SK-N-MC (cell line): Measurements from ENCODE around the gene F2RL3.

ENCODE experiments used
- EZH2 ChIP-seq: fragments of 200-600 bp; sonication (generic); IDR thresholded peaks from one replicate; pipeline ENCODE4 v1.6.1; 2017; ENCODE audit warnings: antibody characterized with exemption
- POLR2AphosphoS5 ChIP-seq: IDR thresholded peaks from 2 replicates; pipeline ENCODE4 v1.6.1; 2012; ENCODE audit warnings: mild to moderate bottlenecking, low read depth, low read length, borderline replicate concordance

GRCh38 chr19:16917401-16917800 is 28.6 kb downstream of the F2RL3 start:
- TF ChIP-seq POLR2AphosphoS5 (no peak), EZH2 (no peak)
